Panc1 (cell line): ENCODE results near the gene MICALL2. TPM values are rescaled to one million over a fixed set of nuclear protein-coding genes. Genes with fewer than 3 reads are reported as not detected.

Experiments
- ATAC-seq: fragments of 200-7000 bp; cut with Tn5 transposase; 2 replicates; pipeline ENCODE4 v1.9.1; 2020; ENCODE audit warnings: mild to moderate bottlenecking, moderate library complexity
- BruUV-seq: library from RNA; stranded (reverse); fragments of 400-500 nt; replicated peaks from 2 replicates; lab custom pipeline; 2021; lab: Mats Ljungman, UMichigan
- CTCF ChIA-PET: fragments of 300-600 bp; sonication (Branson Sonifier 250); formaldehyde crosslinking; loops from one replicate; lab custom pipeline; 2022; ENCODE audit warnings: antibody characterized with exemption; lab: Charles Lee
- POLR2A ChIA-PET: fragments of 300-600 bp; sonication (Branson Sonifier 250); formaldehyde crosslinking; loops from one replicate; lab custom pipeline; 2022; ENCODE audit warnings: antibody characterized with exemption; lab: Charles Lee
- DNase-seq: peaks from one replicate; pipeline ENCODE4 v3.0.0-alpha.2; 2010; ENCODE audit warnings: low read depth, low spot score
- H3K27ac ChIP-seq: 2 replicates; pipeline ENCODE4 v1.5.1; 2011; ENCODE audit warnings: mild to moderate bottlenecking, low read length, inconsistent platforms
- H3K27me3 ChIP-seq: fragments of 200-500 bp; sonication (Bioruptor generic); 2 replicates; pipeline ENCODE4 v1.6.0; 2014; ENCODE audit warnings: low read length, inconsistent platforms; ENCODE audit not compliant: control insufficient read depth, insufficient read depth
- H3K36me3 ChIP-seq: fragments of 200-500 bp; sonication (Bioruptor generic); 2 replicates; pipeline ENCODE4 v1.5.1; 2014; ENCODE audit warnings: inconsistent platforms, mild to moderate bottlenecking, low read length, moderate library complexity; ENCODE audit not compliant: control insufficient read depth, insufficient read depth
- H3K4me1 ChIP-seq: 2 replicates; pipeline ENCODE4 v1.5.1; 2011; ENCODE audit warnings: inconsistent platforms, mild to moderate bottlenecking, low read length, moderate library complexity; ENCODE audit not compliant: control insufficient read depth, insufficient read depth
- H3K4me3 ChIP-seq, 2 experiments: 2 replicates each; pipeline ENCODE4 v1.5.1; 2011 to 2012; ENCODE audit warnings: low read depth in 2 of 2, low read length in 2 of 2, mild to moderate bottlenecking in 2 of 2, inconsistent platforms in 1 of 2, moderate library complexity in 1 of 2
- H3K9me3 ChIP-seq: fragments of 200-500 bp; sonication (Bioruptor generic); 2 replicates; pipeline ENCODE4 v1.5.1; 2014; ENCODE audit warnings: low read depth, mild to moderate bottlenecking, inconsistent platforms, low read length, moderate library complexity; ENCODE audit not compliant: control insufficient read depth, insufficient read depth
- POLR2AphosphoS5 ChIP-seq: IDR thresholded peaks from 2 replicates; pipeline ENCODE4 v1.6.1; 2012; ENCODE audit warnings: mild to moderate bottlenecking, low read depth, low read length, moderate library complexity
- SIN3A ChIP-seq: IDR thresholded peaks from 2 replicates; pipeline ENCODE4 v1.6.1; 2012; ENCODE audit warnings: low read depth, mild to moderate bottlenecking, low read length, moderate library complexity, borderline replicate concordance; ENCODE audit not compliant: insufficient read depth
- TCF7L2 ChIP-seq: IDR thresholded peaks from 2 replicates; pipeline ENCODE4 v1.6.1; 2011; ENCODE audit warnings: mild to moderate bottlenecking, low read depth, low read length, inconsistent platforms
- in situ Hi-C: cut with HindIII; loops from 2 replicates; pipeline ENCODE4 v1.10.0; 2016; ENCODE audit warnings: low sequenced_read_pairs, low pct_unique_long_range_greater_than_20kb
- intact Hi-C: fragments of 100-400 bp; cut with micrococcal nuclease; formaldehyde crosslinking; loops from one replicate; pipeline ENCODE4 v1.10.0; 2022; ENCODE audit not compliant: unreplicated experiment
- total RNA-seq: library from RNA; stranded (reverse); gene quantifications from one replicate; pipeline ENCODE4 v1.2.1, GENCODE V29; 2021; ENCODE audit not compliant: unreplicated experiment
- TF ChIP-seq, protein P1 (sequence below): fragments of 450-650 bp; IDR thresholded peaks from 2 replicates; pipeline ENCODE4 v1.5.1; 2017; ENCODE audit warnings: mild to moderate bottlenecking
- TF ChIP-seq, protein P2 (sequence below), 2 experiments: IDR thresholded peaks; 2 replicates each; pipeline ENCODE4 v1.6.1; 2011 to 2012; ENCODE audit warnings: low read depth in 2 of 2, control low read depth in 1 of 2, low read length in 1 of 2, mild to moderate bottlenecking in 1 of 2, moderate library complexity in 1 of 2; ENCODE audit not compliant: insufficient read depth in 1 of 2

MICALL2 gene
- total RNA-seq, 1 experiment from 2014 or later: 144 TPM

DNA sequence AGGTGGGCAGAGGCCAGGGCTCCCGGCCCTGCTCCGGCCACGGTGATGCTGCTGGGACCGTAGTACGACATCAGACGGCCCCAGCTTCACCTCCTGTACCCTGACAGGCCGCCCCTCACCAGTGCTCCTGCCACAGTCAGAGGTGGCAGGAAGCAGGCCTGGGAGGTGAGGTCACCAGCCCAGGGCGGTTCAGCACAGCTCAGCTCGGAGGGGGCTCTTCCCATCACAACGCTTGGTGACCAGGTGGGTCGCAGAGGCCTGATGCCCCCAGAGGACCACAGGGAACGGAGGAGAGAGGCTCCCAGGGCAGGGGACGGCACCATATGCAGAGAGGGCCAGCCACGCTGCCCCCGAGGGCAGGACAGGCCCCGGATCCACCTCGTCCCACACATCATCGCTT, 8.8 kb downstream of the MICALL2 start:
- ChIA-PET POLR2A (no interaction called here), CTCF (no interaction called here)
- Histone ChIP-seq H3K27ac (peak overlapping the region; percentile 81), H3K4me3 (no peak overlapping the region), H3K4me1 (peaks cover 89% of the 10 kb centered on the region), H3K36me3 (no peaks in the 10 kb centered on the region; the same call in 1 of the 2 replicates), H3K27me3 (no peaks in the 10 kb centered on the region), H3K9me3 (no peaks in the 10 kb centered on the region)
- TF ChIP-seq, protein P1, sequence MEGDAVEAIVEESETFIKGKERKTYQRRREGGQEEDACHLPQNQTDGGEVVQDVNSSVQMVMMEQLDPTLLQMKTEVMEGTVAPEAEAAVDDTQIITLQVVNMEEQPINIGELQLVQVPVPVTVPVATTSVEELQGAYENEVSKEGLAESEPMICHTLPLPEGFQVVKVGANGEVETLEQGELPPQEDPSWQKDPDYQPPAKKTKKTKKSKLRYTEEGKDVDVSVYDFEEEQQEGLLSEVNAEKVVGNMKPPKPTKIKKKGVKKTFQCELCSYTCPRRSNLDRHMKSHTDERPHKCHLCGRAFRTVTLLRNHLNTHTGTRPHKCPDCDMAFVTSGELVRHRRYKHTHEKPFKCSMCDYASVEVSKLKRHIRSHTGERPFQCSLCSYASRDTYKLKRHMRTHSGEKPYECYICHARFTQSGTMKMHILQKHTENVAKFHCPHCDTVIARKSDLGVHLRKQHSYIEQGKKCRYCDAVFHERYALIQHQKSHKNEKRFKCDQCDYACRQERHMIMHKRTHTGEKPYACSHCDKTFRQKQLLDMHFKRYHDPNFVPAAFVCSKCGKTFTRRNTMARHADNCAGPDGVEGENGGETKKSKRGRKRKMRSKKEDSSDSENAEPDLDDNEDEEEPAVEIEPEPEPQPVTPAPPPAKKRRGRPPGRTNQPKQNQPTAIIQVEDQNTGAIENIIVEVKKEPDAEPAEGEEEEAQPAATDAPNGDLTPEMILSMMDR: no peak
- TF ChIP-seq TCF7L2 (no peak), POLR2AphosphoS5 (no peak), SIN3A (no peak)
- TF ChIP-seq, protein P2, sequence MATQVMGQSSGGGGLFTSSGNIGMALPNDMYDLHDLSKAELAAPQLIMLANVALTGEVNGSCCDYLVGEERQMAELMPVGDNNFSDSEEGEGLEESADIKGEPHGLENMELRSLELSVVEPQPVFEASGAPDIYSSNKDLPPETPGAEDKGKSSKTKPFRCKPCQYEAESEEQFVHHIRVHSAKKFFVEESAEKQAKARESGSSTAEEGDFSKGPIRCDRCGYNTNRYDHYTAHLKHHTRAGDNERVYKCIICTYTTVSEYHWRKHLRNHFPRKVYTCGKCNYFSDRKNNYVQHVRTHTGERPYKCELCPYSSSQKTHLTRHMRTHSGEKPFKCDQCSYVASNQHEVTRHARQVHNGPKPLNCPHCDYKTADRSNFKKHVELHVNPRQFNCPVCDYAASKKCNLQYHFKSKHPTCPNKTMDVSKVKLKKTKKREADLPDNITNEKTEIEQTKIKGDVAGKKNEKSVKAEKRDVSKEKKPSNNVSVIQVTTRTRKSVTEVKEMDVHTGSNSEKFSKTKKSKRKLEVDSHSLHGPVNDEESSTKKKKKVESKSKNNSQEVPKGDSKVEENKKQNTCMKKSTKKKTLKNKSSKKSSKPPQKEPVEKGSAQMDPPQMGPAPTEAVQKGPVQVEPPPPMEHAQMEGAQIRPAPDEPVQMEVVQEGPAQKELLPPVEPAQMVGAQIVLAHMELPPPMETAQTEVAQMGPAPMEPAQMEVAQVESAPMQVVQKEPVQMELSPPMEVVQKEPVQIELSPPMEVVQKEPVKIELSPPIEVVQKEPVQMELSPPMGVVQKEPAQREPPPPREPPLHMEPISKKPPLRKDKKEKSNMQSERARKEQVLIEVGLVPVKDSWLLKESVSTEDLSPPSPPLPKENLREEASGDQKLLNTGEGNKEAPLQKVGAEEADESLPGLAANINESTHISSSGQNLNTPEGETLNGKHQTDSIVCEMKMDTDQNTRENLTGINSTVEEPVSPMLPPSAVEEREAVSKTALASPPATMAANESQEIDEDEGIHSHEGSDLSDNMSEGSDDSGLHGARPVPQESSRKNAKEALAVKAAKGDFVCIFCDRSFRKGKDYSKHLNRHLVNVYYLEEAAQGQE (IDR thresholded peaks at IDR 0.05; ENCODE audit: insufficient read depth in 1 of 2, low read depth in 2 of 2, low read length in 1 of 2): no peak
- no TSS peak for BruUV-seq
- in situ Hi-C loops: no loop called here
- DNase-seq: no peak
- no peak for ATAC-seq
- intact Hi-C loops: no loop called here

DNA sequence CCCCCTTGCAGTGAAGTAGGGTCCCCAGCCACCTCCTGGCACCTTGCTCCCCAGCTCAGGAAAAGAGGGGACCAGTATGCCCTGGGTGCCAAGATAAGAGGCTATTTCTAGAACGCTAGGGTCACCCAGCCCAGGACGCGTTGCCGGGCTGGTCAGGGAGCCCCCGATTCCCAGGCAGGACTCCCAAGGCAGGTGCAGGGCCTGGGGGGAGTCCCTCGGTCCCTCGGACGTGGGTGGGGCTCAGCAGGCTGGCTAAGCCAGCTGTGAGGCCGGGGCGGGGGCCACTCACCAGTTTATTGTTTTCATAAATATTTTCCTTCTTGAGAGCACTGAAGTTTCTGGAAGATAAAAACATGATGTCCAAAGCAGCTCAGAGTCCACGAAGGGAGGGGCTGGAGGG, 9.3 kb downstream of the MICALL2 start:
- BruUV-seq: no TSS peak
- intact Hi-C loops (no loop called here), in situ Hi-C loops (no loop called here)
- ATAC-seq: no peak
- Histone ChIP-seq H3K4me3 (no peak overlapping the region), H3K36me3 (no peaks in the 10 kb centered on the region; the same call in 1 of the 2 replicates), H3K27ac (peak overlapping the region; percentile 81), H3K27me3 (no peaks in the 10 kb centered on the region), H3K9me3 (no peaks in the 10 kb centered on the region), H3K4me1 (peaks cover 86% of the 10 kb centered on the region)
- POLR2A ChIA-PET: no interaction called here
- no peak for TF ChIP-seq POLR2AphosphoS5
- no peak for TF ChIP-seq TCF7L2
- TF ChIP-seq, protein P2 (IDR thresholded peaks at IDR 0.05; ENCODE audit: insufficient read depth in 1 of 2, low read depth in 2 of 2, low read length in 1 of 2): no peak
- TF ChIP-seq, protein P1: no peak
- TF ChIP-seq SIN3A: no peak
- CTCF ChIA-PET: no interaction called here
- no peak for DNase-seq
